Osteocyte (in vitro differentiated cells): Measurements from ENCODE around the gene HDHD3. TPM values are rescaled to one million over a fixed set of nuclear protein-coding genes. Genes with fewer than 3 reads are reported as not detected.
"Not testable (repeated sequence)": the region's sequence is repeated elsewhere in the genome, so short reads cannot be mapped to it uniquely, and the experiment has no call there.

Experiments
- DNase-seq: peaks from one replicate; pipeline ENCODE4 v3.0.0; 2021; ENCODE audit warnings: mixed read lengths; ENCODE audit not compliant: unreplicated experiment; ENCODE audit errors: extremely low spot score
- H3K27ac Mint-ChIP-seq: one replicate; pipeline ENCODE4 v1.8.0; 2021; ENCODE audit warnings: mild to moderate bottlenecking, mixed read lengths; ENCODE audit not compliant: unreplicated experiment
- H3K27me3 Mint-ChIP-seq: one replicate; pipeline ENCODE4 v1.8.0; 2021; ENCODE audit warnings: mixed read lengths; ENCODE audit not compliant: unreplicated experiment
- H3K36me3 Mint-ChIP-seq: one replicate; pipeline ENCODE4 v1.8.0; 2021; ENCODE audit warnings: mixed read lengths; ENCODE audit not compliant: unreplicated experiment
- H3K4me1 Mint-ChIP-seq: one replicate; pipeline ENCODE4 v1.8.0; 2021; ENCODE audit warnings: mixed read lengths; ENCODE audit not compliant: unreplicated experiment
- H3K4me3 Mint-ChIP-seq: one replicate; pipeline ENCODE4 v1.8.0; 2021; ENCODE audit warnings: mild to moderate bottlenecking, moderate library complexity, mixed read lengths; ENCODE audit not compliant: unreplicated experiment
- H3K9me3 Mint-ChIP-seq: one replicate; pipeline ENCODE4 v1.8.0; 2021; ENCODE audit warnings: mixed read lengths; ENCODE audit not compliant: unreplicated experiment
- total RNA-seq: library from RNA; stranded (reverse); gene quantifications from 2 replicates; pipeline ENCODE4 v1.2.1, GENCODE V29; 2021
- TF ChIP-seq, protein P1 (sequence below): fragments of 200-600 bp; sonication (generic); IDR thresholded peaks from 2 replicates; pipeline ENCODE4 v1.5.0; 2021; ENCODE audit warnings: antibody characterized with exemption, mild to moderate bottlenecking, moderate library complexity

Gene HDHD3
- total RNA-seq, 1 donor from 2014 or later, result 12.7 TPM

DNA sequence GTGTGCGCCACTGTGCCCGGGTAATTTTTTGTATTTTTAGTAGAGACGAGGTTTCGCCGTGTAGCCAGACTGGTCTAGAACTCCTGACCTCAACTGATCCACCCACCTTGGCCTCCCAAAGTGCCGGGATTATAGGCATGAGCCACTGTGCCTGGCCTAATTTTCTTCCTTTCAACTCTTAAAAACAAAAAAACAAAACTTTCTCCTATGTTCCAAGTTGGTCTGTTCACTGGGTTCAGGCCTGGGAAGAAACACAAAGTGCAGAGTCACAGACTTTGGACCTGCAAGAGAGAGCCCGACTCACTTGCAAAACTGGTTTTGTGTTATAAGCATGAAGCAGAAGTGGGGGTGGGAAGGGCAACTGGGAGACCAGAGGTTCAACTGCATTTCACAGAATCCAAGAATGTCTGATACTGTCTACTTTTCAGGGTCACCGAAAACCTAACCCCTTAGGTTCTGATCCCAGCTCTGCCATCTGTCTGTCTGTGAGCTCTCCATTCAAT lies 5.2 kb upstream of the HDHD3 start:
- Mint-ChIP-seq H3K27me3 (no peaks in the 10 kb centered on the region), H3K4me1 (no peaks in the 10 kb centered on the region), H3K27ac (no peak overlapping the region), H3K9me3 (no peaks in the 10 kb centered on the region), H3K4me3 (no peak overlapping the region), H3K36me3 (peaks cover 6% of the 10 kb centered on the region)
- TF ChIP-seq, protein P1, sequence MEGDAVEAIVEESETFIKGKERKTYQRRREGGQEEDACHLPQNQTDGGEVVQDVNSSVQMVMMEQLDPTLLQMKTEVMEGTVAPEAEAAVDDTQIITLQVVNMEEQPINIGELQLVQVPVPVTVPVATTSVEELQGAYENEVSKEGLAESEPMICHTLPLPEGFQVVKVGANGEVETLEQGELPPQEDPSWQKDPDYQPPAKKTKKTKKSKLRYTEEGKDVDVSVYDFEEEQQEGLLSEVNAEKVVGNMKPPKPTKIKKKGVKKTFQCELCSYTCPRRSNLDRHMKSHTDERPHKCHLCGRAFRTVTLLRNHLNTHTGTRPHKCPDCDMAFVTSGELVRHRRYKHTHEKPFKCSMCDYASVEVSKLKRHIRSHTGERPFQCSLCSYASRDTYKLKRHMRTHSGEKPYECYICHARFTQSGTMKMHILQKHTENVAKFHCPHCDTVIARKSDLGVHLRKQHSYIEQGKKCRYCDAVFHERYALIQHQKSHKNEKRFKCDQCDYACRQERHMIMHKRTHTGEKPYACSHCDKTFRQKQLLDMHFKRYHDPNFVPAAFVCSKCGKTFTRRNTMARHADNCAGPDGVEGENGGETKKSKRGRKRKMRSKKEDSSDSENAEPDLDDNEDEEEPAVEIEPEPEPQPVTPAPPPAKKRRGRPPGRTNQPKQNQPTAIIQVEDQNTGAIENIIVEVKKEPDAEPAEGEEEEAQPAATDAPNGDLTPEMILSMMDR, result no peak
- no peak for DNase-seq

DNA sequence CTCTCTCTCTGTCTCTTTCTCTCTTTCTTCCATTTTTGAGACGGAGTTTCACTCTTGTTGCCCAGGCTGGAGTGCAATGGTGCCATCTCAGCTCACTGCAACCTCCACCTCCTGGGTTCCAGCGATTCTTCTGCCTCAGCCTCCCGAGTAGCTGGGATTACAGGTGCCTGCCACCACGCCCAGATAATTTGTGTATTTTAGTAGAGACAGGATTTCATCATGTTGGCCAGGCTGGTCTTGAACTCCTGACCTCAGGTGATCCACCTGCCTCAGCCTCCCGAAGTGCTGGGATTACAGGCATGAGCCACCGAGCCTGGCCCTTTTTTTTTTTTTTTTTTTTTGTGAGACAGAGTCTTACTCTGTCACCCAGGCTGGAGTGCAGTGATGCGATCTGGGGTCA lies 4.7 kb upstream of the HDHD3 start:
- H3K4me1 Mint-ChIP-seq, H3K27ac Mint-ChIP-seq, DNase-seq, H3K4me3 Mint-ChIP-seq, H3K9me3 Mint-ChIP-seq, H3K36me3 Mint-ChIP-seq, H3K27me3 Mint-ChIP-seq: not testable (repeated sequence)

DNA sequence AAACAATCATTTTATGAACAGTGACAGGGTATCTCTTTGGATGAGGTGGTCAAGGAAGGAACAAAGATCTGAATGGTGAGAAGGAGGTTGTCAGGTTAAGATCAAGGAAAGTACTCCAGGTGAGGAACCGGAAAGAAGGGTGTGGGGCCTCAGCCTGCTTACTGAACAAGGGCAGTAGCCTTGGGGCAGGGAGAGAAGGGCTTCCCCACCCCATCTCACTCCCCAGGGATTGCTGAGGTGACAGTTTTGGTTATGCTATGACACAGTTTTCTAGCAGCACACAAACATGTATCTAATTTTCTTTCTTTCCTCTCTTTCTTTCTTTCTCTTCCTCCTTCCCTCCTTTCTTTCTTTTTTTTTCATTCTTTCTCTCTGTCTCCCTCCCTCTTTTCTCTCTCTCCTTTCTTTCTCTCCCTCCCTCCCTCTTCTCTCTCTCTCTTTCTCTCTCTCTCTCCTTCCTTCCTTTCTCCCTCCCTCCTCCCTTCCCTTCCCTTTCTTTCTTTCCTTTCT lies 4.1 kb upstream of the HDHD3 start:
- Mint-ChIP-seq H3K27ac (no peak overlapping the region), H3K4me1 (peaks cover 1% of the 10 kb centered on the region), H3K36me3 (no peaks in the 10 kb centered on the region), H3K9me3 (no peaks in the 10 kb centered on the region), H3K4me3 (no peak overlapping the region), H3K27me3 (no peaks in the 10 kb centered on the region)
- TF ChIP-seq, protein P1, result no peak
- DNase-seq, result no peak

DNA sequence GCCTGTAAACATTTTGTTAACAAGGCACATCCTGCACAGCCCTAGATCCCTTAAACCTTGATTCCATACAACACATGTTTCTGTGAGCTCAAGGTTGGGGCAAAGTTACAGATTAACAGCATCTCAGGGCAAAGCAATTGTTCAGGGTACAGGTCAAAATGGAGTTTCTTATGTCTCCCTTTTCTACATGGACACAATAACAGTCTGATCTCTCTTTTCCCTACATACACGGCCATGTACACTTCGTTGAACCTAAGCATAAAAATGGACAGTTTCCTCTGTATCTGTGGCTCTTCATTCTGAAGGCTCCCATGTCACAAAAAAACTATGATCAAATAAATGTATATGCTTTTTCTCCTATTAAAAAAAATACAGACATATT lies 3.0 kb upstream of the HDHD3 start:
- H3K9me3 Mint-ChIP-seq, H3K36me3 Mint-ChIP-seq, DNase-seq, H3K4me3 Mint-ChIP-seq, H3K27me3 Mint-ChIP-seq, H3K27ac Mint-ChIP-seq, H3K4me1 Mint-ChIP-seq: not testable (repeated sequence)

DNA sequence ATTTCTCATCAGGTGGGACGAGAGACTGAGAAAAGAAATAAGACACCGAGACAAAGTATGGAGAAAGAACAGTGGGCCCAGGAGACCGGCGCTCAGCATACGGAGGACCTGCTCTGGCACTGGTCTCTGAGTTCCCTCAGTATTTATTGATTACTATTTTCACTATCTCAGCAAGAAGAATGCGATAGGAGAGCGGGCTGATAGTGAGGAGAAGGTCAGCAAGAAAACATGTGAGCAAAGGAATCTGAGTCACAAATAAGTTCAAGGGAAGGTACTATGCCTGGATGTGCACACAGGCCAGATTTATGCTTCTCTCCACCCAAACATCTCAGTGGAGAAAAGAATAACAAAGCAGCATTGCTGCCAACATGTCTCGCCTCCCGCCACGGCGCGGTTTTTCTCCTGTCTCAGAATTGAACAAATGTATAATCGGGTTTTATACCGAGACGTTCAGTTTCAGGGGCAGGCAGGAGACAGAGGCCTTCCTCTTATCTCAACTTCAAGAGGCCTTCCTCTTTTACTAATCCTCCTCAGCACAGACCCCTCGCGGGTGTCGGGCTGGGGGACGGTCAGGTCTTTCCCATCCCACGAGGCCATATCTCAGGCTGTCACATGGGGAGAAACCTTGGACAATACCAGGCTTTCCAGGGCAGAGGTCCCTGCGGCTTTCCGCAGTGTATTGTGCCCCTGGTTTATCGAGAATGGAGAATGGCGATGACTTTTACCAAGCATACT lies 2.5 kb upstream of the HDHD3 start:
- H3K36me3 Mint-ChIP-seq, H3K4me3 Mint-ChIP-seq, H3K27me3 Mint-ChIP-seq, DNase-seq, H3K27ac Mint-ChIP-seq, H3K4me1 Mint-ChIP-seq, H3K9me3 Mint-ChIP-seq: not testable (repeated sequence)

DNA sequence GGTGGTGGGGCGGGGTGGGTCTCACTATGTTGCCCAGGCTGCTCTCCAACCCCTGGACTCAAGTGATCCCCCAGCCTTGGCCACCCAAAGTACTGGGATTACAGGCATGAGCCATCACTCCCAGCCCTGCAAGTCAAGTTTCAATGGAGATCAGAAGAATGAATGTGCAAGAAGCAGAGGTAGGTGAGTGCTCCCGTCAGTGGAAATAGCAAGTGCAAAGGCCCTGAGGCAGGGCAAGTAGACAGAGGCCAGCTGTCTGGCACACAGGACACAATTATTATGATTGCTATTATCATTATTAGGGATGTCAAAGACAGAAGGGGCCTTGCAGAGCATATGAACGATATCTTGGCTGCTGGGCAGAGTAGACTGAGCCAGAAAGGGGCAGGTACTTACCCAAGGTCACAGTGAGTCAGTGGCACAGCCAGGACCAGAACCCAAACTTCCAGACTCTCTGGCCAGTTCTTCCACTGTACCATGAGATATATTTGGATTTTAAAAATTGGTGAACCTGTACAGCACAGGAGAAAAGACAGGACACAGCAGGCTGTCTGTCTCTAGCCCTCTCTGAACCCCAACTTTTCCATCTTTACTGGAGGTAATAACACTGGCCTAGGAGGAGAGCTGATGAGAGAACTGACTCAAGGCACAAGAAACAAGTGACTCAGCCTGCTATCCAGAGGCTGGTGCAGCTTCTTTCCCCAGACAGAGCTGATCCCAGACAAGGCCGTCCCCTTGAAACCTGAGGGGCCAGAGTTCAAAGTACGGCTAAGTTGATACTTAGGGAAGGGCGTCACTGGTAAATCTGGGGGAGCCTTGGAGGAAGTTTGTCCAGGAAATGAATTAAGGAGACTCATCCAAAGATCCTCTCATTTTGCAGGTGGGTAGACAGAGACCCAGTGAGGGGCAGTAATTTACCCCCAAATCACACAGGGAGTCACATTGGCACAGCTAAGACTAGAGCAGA lies 1.4 kb downstream of the HDHD3 start:
- TF ChIP-seq, protein P1, result no peak
- Mint-ChIP-seq H3K9me3 (no peaks in the 10 kb centered on the region), H3K27me3 (no peaks in the 10 kb centered on the region), H3K36me3 (peaks cover 7% of the 10 kb centered on the region), H3K4me1 (peaks cover 6% of the 10 kb centered on the region), H3K27ac (no peak overlapping the region), H3K4me3 (peak overlapping the region; percentile 79)
- no peak for DNase-seq
